GM18867 (cell line): ENCODE data around the gene C19orf33.
A peak's percentile ranks its signal among the peaks of the same experiment; 100 is the strongest.
"Not testable (repeated sequence)": the region's sequence is repeated elsewhere in the genome, so short reads cannot be mapped to it uniquely, and the experiment has no call there.

Source experiments
- ATAC-seq: cut with Tn5 transposase; IDR thresholded peaks from one replicate; pipeline ENCODE4 v1.9.1; 2021; ENCODE audit warnings: mild to moderate bottlenecking, moderate library complexity; ENCODE audit not compliant: unreplicated experiment

Gene C19orf33

GRCh38 chr19:38335949-38336637 lies 32.0 kb downstream of the C19orf33 start:
- peak; percentile 70 for ATAC-seq

- peak; percentile 57 for ATAC-seq
Observed at GRCh38 chr19:38336638-38337359, 32.7 kb downstream of the C19orf33 start.

- ATAC-seq, result no peak
Observed at GRCh38 chr19:38337360-38337653, 33.3 kb downstream of the C19orf33 start.

- not testable (repeated sequence) for ATAC-seq
Observed at GRCh38 chr19:38339011-38339410, 35.0 kb downstream of the C19orf33 start.

GRCh38 chr19:38340927-38341326 lies 36.9 kb downstream of the C19orf33 start:
- ATAC-seq, result no peak

GRCh38 chr19:38346837-38347236 lies 42.8 kb downstream of the C19orf33 start:
- no peak for ATAC-seq

- ATAC-seq, result no peak
Observed at GRCh38 chr19:38350883-38351282, 46.8 kb downstream of the C19orf33 start.

- no peak for ATAC-seq
Observed at GRCh38 chr19:38351865-38352395, 47.9 kb downstream of the C19orf33 start.

GRCh38 chr19:38352611-38353010 lies 48.6 kb downstream of the C19orf33 start:
- ATAC-seq, result no peak
